Uterus (tissue), 2 donors: Measurements from ENCODE around the gene SHKBP1.

Source experiments
- CTCF ChIP-seq, 4 experiments: fragments of 200-600 bp in 2 of 4; fragments of 450-650 bp in 2 of 4; sonication (generic) in 2 of 4; IDR thresholded peaks; one replicate each; pipeline ENCODE4 v1.5.1; 2016 to 2019; ENCODE audit warnings: antibody characterized with exemption in 4 of 4, mild to moderate bottlenecking in 2 of 4, moderate library complexity in 1 of 4
- POLR2A ChIP-seq, 2 donors: fragments of 450-650 bp; IDR thresholded peaks; one replicate each; pipeline ENCODE4 v1.6.1; 2016; ENCODE audit warnings: antibody characterized with exemption in 2 of 2, mild to moderate bottlenecking in 1 of 2, moderate library complexity in 1 of 2

- TF ChIP-seq CTCF (IDR thresholded peaks at IDR 0.05) (no peak), POLR2A (IDR thresholded peaks at IDR 0.05) (no peak)
Measured at GRCh38 chr19:40617961-40618360, 41.3 kb downstream of the SHKBP1 start.
